GM23338 (cell line): ENCODE data around the gene GFAP. TPM values are rescaled to one million over a fixed set of nuclear protein-coding genes. Genes with fewer than 3 reads are reported as not detected.

Source experiments
- ATAC-seq: fragments of 200-7000 bp; cut with Tn5 transposase; 3 replicates; pipeline ENCODE4 v1.9.1; 2020
- DNase-seq: peaks from one replicate; pipeline ENCODE4 v3.0.0-alpha.2; 2015; ENCODE audit warnings: low spot score
- H2AFZ ChIP-seq: fragments of 200-600 bp; sonication (generic); 2 replicates; pipeline ENCODE4 v1.8.0; 2016; ENCODE audit warnings: antibody characterized with exemption, mild to moderate bottlenecking, moderate library complexity
- H3F3A ChIP-seq: fragments of 200-600 bp; sonication (generic); replicated peaks from 2 replicates; pipeline ENCODE4 v1.8.0; 2017; ENCODE audit warnings: antibody characterized with exemption, mixed run types, low read depth
- H3K27ac ChIP-seq: fragments of 200-600 bp; sonication (generic); 2 replicates; pipeline ENCODE4 v1.6.1; 2016; ENCODE audit warnings: low read depth
- H3K27me3 ChIP-seq: fragments of 200-600 bp; sonication (generic); 2 replicates; pipeline ENCODE4 v1.8.0; 2016; ENCODE audit warnings: mild to moderate bottlenecking, mixed run types, moderate library complexity; ENCODE audit not compliant: insufficient read depth
- H3K36me3 ChIP-seq: fragments of 200-600 bp; sonication (generic); 2 replicates; pipeline ENCODE4 v1.8.0; 2016; ENCODE audit warnings: mild to moderate bottlenecking; ENCODE audit not compliant: insufficient read depth
- H3K4me1 ChIP-seq: fragments of 200-600 bp; sonication (generic); 2 replicates; pipeline ENCODE4 v1.8.0; 2016; ENCODE audit warnings: mild to moderate bottlenecking, moderate library complexity; ENCODE audit not compliant: insufficient read depth
- H3K4me2 ChIP-seq: fragments of 200-600 bp; sonication (generic); 2 replicates; pipeline ENCODE4 v1.7.1; 2017; ENCODE audit warnings: mixed run types
- H3K4me3 ChIP-seq: fragments of 200-600 bp; sonication (generic); 2 replicates; pipeline ENCODE4 v1.6.1; 2016; ENCODE audit warnings: mixed run types
- H3K79me2 ChIP-seq: fragments of 200-600 bp; sonication (generic); replicated peaks from 2 replicates; pipeline ENCODE4 v1.8.0; 2017; ENCODE audit warnings: mild to moderate bottlenecking; ENCODE audit not compliant: insufficient read depth
- H3K9me2 ChIP-seq: fragments of 200-600 bp; sonication (generic); 2 replicates; pipeline ENCODE4 v1.8.0; 2017; ENCODE audit not compliant: insufficient read depth
- H4K20me1 ChIP-seq: fragments of 200-600 bp; sonication (generic); replicated peaks from 2 replicates; pipeline ENCODE4 v1.8.0; 2017; ENCODE audit warnings: mild to moderate bottlenecking; ENCODE audit not compliant: insufficient read depth
- H3K27ac Mint-ChIP-seq: 2 replicates; pipeline ENCODE4 v1.8.0; 2020; ENCODE audit warnings: inconsistent platforms, mild to moderate bottlenecking, moderate library complexity, mixed read lengths
- H3K27me3 Mint-ChIP-seq: 3 replicates; pipeline ENCODE4 v1.8.0; 2022; ENCODE audit warnings: low read depth, mild to moderate bottlenecking, moderate library complexity, mixed read lengths, inconsistent platforms; ENCODE audit not compliant: insufficient read depth, poor library complexity
- H3K36me3 Mint-ChIP-seq: 3 replicates; pipeline ENCODE4 v1.8.0; 2021; ENCODE audit warnings: low read depth, mild to moderate bottlenecking, inconsistent platforms, moderate library complexity, mixed read lengths
- H3K4me1 Mint-ChIP-seq: 3 replicates; pipeline ENCODE4 v1.8.0; 2020; ENCODE audit warnings: mild to moderate bottlenecking, inconsistent platforms, mixed read lengths
- H3K4me3 Mint-ChIP-seq: 3 replicates; pipeline ENCODE4 v1.8.0; 2021; ENCODE audit warnings: moderate library complexity, mild to moderate bottlenecking, inconsistent platforms, mixed read lengths
- H3K9me3 Mint-ChIP-seq: 3 replicates; pipeline ENCODE4 v1.8.0; 2020; ENCODE audit warnings: moderate library complexity, mild to moderate bottlenecking, inconsistent platforms, mixed read lengths
- CREB1 ChIP-seq: fragments of 250-450 bp; sonication (Bioruptor Pico); IDR thresholded peaks from 2 replicates; pipeline ENCODE4 v1.5.0; 2020; ENCODE audit warnings: low read depth, mild to moderate bottlenecking, moderate library complexity
- EZH2 ChIP-seq: fragments of 200-600 bp; sonication (generic); IDR thresholded peaks from one replicate; pipeline ENCODE4 v1.8.0; 2017; ENCODE audit warnings: antibody characterized with exemption, mild to moderate bottlenecking, low read depth; ENCODE audit not compliant: unreplicated experiment
- EZH2phosphoT487 ChIP-seq: fragments of 200-600 bp; sonication (generic); IDR thresholded peaks from one replicate; pipeline ENCODE4 v1.8.1; 2018; ENCODE audit warnings: antibody characterized with exemption; ENCODE audit not compliant: unreplicated experiment
- JUNB ChIP-seq: IDR thresholded peaks from one replicate; pipeline ENCODE4 v1.6.1; 2016; ENCODE audit warnings: antibody characterized with exemption; ENCODE audit not compliant: unreplicated experiment
- NANOG ChIP-seq: IDR thresholded peaks from 2 replicates; pipeline ENCODE4 v1.6.1; 2016; ENCODE audit warnings: antibody characterized with exemption, borderline replicate concordance
- POLR2AphosphoS5 ChIP-seq: IDR thresholded peaks from 2 replicates; pipeline ENCODE4 v1.6.1; 2016; ENCODE audit warnings: antibody characterized with exemption, low read depth
- STAT1 ChIP-seq: IDR thresholded peaks from one replicate; pipeline ENCODE4 v1.6.1; 2016; ENCODE audit warnings: antibody characterized with exemption; ENCODE audit not compliant: unreplicated experiment
- ZNF114 ChIP-seq: fragments of 250-450 bp; sonication (Bioruptor Pico); IDR thresholded peaks from 2 replicates; pipeline ENCODE4 v1.5.0; 2020; ENCODE audit warnings: mild to moderate bottlenecking, moderate library complexity
- ZNF331 ChIP-seq: fragments of 250-450 bp; sonication (Bioruptor Pico); IDR thresholded peaks from 2 replicates; pipeline ENCODE4 v1.5.0; 2020; ENCODE audit warnings: low read depth, mild to moderate bottlenecking, moderate library complexity
- polyA plus RNA-seq: library from polyadenylated mRNA; unstranded; fragments of >200 nt; fragmentation: Nextera tagmentation; extraction: Ambion mirVana; gene quantifications from 2 replicates; pipeline ENCODE4 v1.2.1, GENCODE V29; 2016
- total RNA-seq: library from RNA; depleted of rRNA; stranded (reverse); fragments of >200 nt; shearing (Covaris generic); gene quantifications from 2 replicates; pipeline ENCODE4 v1.2.3, GENCODE V29; 2014
- TF ChIP-seq, protein P1 (sequence below): IDR thresholded peaks from 2 replicates; pipeline ENCODE4 v1.6.1; 2016; ENCODE audit warnings: antibody characterized with exemption
- TF ChIP-seq, protein P2 (sequence below): fragments of 250-450 bp; sonication (Bioruptor Pico); IDR thresholded peaks from 2 replicates; pipeline ENCODE4 v1.5.0; 2020; ENCODE audit warnings: mild to moderate bottlenecking, moderate library complexity
- TF ChIP-seq, protein P3 (sequence below), 2 experiments: fragments of 200-600 bp in 1 of 2; sonication (generic) in 1 of 2; conservative IDR thresholded peaks; 2 replicates each; pipeline versions ENCODE4 v1.5.1 to v1.6.1; 2016 to 2017; ENCODE audit warnings: antibody characterized with exemption in 2 of 2, low read depth in 2 of 2, mild to moderate bottlenecking in 2 of 2, moderate library complexity in 1 of 2
- TF ChIP-seq, protein P4 (sequence below): IDR thresholded peaks from one replicate; pipeline ENCODE4 v1.6.1; 2018; ENCODE audit warnings: antibody characterized with exemption; ENCODE audit not compliant: unreplicated experiment

Gene GFAP
- total and polyA plus RNA-seq, 2 experiments from 2014 or later, result 0.15 to 5.1 TPM

DNA sequence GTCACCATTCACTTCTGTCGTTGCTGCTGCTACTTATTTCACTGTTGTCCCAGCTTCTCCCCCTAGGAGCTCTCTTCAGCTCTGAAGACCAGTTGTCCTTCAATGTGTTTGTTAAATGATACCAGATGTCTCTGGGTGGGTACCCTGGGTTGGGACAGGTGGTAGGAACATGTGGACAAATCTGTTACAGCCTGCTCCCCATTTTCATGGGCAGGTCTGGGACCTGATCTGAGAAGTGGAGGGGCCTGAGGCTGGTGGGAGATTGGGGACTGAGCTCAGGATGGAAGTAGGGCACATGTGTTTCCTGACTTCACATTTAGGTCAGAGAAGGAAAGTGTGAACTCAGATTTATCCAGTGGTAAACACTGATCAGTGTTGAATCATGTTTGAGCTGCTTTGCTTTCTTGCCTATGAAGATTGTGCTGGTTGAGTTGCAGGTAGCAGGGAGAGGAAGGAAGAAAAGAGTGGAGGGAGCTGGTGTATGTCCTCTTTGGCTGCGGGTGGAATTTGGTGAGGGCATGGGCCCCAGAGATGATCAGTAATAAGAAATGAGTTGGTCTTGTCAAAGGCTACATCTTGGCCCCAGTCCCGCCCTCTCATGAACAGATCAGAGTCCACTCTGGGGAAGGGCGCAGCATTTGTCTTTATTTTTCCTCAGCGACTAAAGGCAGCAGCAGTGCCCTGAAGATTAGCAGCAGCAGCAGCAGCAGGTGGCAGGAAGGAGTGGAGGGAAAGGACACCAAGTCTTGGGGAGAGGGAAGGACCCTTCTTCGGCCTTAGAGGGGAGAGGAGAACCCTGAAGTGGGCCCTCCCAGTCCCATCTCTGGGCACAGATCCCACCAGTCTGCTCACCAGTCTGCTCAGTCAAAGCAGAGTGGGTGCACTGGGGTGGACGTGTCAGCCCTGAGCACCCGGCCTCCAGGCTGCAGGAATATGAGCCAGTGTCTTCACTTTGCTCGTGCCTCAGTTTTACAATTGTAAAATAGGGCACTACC is 10.0 kb downstream of the GFAP start:
- Histone ChIP-seq H3K36me3 (no peaks in the 10 kb centered on the region), H3K79me2 (no peaks in the 10 kb centered on the region), H4K20me1 (no peaks in the 10 kb centered on the region), H2AFZ (no peak overlapping the region), H3K4me1 (0 out of 2 replicates have a peak, but pooled peaks cover 2% of the 10 kb centered on the region), H3K9me2 (no peaks in the 10 kb centered on the region), H3F3A (no peaks in the 10 kb centered on the region), H3K27me3 (no peaks in the 10 kb centered on the region), H3K4me3 (no peak overlapping the region), H3K27ac (no peak overlapping the region), H3K4me2 (no peak overlapping the region)
- ATAC-seq, result no peak
- no peak for DNase-seq
- Mint-ChIP-seq H3K4me3 (no peak overlapping the region; the same call in 2 of the 3 replicates), H3K4me1 (peaks cover 12% of the 10 kb centered on the region), H3K36me3 (no peaks in the 10 kb centered on the region), H3K27me3 (peaks cover 16% of the 10 kb centered on the region), H3K27ac (peak overlapping the region; percentile 80; the same call in 1 of the 2 replicates), H3K9me3 (no peaks in the 10 kb centered on the region)
- TF ChIP-seq, protein P1, sequence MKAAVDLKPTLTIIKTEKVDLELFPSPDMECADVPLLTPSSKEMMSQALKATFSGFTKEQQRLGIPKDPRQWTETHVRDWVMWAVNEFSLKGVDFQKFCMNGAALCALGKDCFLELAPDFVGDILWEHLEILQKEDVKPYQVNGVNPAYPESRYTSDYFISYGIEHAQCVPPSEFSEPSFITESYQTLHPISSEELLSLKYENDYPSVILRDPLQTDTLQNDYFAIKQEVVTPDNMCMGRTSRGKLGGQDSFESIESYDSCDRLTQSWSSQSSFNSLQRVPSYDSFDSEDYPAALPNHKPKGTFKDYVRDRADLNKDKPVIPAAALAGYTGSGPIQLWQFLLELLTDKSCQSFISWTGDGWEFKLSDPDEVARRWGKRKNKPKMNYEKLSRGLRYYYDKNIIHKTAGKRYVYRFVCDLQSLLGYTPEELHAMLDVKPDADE, result no peak
- no peak for TF ChIP-seq CREB1 (CRISPR knock-in tag)
- no peak for TF ChIP-seq JUNB
- TF ChIP-seq, protein P2, sequence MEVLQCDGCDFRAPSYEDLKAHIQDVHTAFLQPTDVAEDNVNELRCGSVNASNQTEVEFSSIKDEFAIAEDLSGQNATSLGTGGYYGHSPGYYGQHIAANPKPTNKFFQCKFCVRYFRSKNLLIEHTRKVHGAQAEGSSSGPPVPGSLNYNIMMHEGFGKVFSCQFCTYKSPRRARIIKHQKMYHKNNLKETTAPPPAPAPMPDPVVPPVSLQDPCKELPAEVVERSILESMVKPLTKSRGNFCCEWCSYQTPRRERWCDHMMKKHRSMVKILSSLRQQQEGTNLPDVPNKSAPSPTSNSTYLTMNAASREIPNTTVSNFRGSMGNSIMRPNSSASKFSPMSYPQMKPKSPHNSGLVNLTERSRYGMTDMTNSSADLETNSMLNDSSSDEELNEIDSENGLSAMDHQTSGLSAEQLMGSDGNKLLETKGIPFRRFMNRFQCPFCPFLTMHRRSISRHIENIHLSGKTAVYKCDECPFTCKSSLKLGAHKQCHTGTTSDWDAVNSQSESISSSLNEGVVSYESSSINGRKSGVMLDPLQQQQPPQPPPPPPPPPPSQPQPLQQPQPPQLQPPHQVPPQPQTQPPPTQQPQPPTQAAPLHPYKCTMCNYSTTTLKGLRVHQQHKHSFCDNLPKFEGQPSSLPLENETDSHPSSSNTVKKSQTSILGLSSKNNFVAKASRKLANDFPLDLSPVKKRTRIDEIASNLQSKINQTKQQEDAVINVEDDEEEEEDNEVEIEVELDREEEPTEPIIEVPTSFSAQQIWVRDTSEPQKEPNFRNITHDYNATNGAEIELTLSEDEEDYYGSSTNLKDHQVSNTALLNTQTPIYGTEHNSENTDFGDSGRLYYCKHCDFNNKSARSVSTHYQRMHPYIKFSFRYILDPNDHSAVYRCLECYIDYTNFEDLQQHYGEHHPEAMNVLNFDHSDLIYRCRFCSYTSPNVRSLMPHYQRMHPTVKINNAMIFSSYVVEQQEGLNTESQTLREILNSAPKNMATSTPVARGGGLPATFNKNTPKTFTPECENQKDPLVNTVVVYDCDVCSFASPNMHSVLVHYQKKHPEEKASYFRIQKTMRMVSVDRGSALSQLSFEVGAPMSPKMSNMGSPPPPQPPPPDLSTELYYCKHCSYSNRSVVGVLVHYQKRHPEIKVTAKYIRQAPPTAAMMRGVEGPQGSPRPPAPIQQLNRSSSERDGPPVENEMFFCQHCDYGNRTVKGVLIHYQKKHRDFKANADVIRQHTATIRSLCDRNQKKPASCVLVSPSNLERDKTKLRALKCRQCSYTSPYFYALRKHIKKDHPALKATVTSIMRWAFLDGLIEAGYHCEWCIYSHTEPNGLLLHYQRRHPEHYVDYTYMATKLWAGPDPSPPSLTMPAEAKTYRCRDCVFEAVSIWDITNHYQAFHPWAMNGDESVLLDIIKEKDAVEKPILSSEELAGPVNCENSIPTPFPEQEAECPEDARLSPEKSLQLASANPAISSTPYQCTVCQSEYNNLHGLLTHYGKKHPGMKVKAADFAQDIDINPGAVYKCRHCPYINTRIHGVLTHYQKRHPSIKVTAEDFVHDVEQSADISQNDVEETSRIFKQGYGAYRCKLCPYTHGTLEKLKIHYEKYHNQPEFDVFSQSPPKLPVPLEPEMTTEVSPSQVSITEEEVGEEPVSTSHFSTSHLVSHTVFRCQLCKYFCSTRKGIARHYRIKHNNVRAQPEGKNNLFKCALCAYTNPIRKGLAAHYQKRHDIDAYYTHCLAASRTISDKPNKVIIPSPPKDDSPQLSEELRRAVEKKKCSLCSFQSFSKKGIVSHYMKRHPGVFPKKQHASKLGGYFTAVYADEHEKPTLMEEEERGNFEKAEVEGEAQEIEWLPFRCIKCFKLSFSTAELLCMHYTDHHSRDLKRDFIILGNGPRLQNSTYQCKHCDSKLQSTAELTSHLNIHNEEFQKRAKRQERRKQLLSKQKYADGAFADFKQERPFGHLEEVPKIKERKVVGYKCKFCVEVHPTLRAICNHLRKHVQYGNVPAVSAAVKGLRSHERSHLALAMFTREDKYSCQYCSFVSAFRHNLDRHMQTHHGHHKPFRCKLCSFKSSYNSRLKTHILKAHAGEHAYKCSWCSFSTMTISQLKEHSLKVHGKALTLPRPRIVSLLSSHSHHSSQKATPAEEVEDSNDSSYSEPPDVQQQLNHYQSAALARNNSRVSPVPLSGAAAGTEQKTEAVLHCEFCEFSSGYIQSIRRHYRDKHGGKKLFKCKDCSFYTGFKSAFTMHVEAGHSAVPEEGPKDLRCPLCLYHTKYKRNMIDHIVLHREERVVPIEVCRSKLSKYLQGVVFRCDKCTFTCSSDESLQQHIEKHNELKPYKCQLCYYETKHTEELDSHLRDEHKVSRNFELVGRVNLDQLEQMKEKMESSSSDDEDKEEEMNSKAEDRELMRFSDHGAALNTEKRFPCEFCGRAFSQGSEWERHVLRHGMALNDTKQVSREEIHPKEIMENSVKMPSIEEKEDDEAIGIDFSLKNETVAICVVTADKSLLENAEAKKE, result no peak
- TF ChIP-seq, protein P3, sequence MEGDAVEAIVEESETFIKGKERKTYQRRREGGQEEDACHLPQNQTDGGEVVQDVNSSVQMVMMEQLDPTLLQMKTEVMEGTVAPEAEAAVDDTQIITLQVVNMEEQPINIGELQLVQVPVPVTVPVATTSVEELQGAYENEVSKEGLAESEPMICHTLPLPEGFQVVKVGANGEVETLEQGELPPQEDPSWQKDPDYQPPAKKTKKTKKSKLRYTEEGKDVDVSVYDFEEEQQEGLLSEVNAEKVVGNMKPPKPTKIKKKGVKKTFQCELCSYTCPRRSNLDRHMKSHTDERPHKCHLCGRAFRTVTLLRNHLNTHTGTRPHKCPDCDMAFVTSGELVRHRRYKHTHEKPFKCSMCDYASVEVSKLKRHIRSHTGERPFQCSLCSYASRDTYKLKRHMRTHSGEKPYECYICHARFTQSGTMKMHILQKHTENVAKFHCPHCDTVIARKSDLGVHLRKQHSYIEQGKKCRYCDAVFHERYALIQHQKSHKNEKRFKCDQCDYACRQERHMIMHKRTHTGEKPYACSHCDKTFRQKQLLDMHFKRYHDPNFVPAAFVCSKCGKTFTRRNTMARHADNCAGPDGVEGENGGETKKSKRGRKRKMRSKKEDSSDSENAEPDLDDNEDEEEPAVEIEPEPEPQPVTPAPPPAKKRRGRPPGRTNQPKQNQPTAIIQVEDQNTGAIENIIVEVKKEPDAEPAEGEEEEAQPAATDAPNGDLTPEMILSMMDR (conservative IDR thresholded peaks at IDR 0.05; ENCODE audit: low read depth in 2 of 2), result no peak
- no peak for TF ChIP-seq POLR2AphosphoS5
- TF ChIP-seq ZNF114 (CRISPR knock-in tag), result no peak
- TF ChIP-seq EZH2, result no peak
- TF ChIP-seq, protein P4, sequence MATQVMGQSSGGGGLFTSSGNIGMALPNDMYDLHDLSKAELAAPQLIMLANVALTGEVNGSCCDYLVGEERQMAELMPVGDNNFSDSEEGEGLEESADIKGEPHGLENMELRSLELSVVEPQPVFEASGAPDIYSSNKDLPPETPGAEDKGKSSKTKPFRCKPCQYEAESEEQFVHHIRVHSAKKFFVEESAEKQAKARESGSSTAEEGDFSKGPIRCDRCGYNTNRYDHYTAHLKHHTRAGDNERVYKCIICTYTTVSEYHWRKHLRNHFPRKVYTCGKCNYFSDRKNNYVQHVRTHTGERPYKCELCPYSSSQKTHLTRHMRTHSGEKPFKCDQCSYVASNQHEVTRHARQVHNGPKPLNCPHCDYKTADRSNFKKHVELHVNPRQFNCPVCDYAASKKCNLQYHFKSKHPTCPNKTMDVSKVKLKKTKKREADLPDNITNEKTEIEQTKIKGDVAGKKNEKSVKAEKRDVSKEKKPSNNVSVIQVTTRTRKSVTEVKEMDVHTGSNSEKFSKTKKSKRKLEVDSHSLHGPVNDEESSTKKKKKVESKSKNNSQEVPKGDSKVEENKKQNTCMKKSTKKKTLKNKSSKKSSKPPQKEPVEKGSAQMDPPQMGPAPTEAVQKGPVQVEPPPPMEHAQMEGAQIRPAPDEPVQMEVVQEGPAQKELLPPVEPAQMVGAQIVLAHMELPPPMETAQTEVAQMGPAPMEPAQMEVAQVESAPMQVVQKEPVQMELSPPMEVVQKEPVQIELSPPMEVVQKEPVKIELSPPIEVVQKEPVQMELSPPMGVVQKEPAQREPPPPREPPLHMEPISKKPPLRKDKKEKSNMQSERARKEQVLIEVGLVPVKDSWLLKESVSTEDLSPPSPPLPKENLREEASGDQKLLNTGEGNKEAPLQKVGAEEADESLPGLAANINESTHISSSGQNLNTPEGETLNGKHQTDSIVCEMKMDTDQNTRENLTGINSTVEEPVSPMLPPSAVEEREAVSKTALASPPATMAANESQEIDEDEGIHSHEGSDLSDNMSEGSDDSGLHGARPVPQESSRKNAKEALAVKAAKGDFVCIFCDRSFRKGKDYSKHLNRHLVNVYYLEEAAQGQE, result no peak
- no peak for TF ChIP-seq ZNF331 (CRISPR knock-in tag)
- TF ChIP-seq EZH2phosphoT487, result no peak
- no peak for TF ChIP-seq NANOG
- no peak for TF ChIP-seq STAT1
